HEK293 (cell line): ENCODE data around the gene LLGL2.

ENCODE experiments used
- CTCF ChIA-PET: fragments of 350-600 bp; formaldehyde crosslinking; extraction: SDS; loops from one replicate; lab custom pipeline; 2021; ENCODE audit warnings: antibody characterized with exemption; lab: Yijun Ruan, JAX
- POLR2A ChIA-PET: fragments of 300-600 bp; formaldehyde crosslinking; extraction: SDS; loops from one replicate; lab custom pipeline; 2020; ENCODE audit warnings: antibody characterized with exemption, inconsistent platforms; lab: Yijun Ruan, JAX
- H3K27ac ChIP-seq: fragments of 200-500 bp; sonication (Bioruptor generic); 2 replicates; pipeline ENCODE4 v1.5.1; 2014; ENCODE audit warnings: low read depth, low read length, control low read depth, inconsistent platforms; ENCODE audit errors: extremely low read depth
- H3K36me3 ChIP-seq, 2 experiments: fragments of 200-500 bp in 1 of 2; sonication (Bioruptor generic) in 1 of 2; 1 replicate in 1 of 2; 2 replicates in 1 of 2; pipeline ENCODE4 v1.5.1; 2014 to 2017; ENCODE audit warnings: inconsistent platforms in 2 of 2, low read length in 2 of 2; ENCODE audit not compliant: control insufficient read depth in 2 of 2, insufficient read depth in 1 of 2
- H3K4me1 ChIP-seq: fragments of 200-500 bp; sonication (Bioruptor generic); 2 replicates; pipeline ENCODE4 v1.5.1; 2014; ENCODE audit warnings: mild to moderate bottlenecking, low read length, inconsistent platforms; ENCODE audit not compliant: control insufficient read depth, insufficient read depth
- H3K4me3 ChIP-seq: 2 replicates; pipeline ENCODE4 v1.5.1; 2011; ENCODE audit warnings: low read depth, mild to moderate bottlenecking, control low read depth, low read length, moderate library complexity
- H3K9me3 ChIP-seq: fragments of 200-500 bp; sonication (Bioruptor generic); 2 replicates; pipeline ENCODE4 v1.5.1; 2014; ENCODE audit warnings: low read depth, low read length, inconsistent platforms; ENCODE audit not compliant: control insufficient read depth, insufficient read depth
- GLI2 ChIP-seq: fragments of 450-650 bp; formaldehyde crosslinking; IDR thresholded peaks from 2 replicates; pipeline ENCODE4; 2017; ENCODE audit warnings: missing biosample characterization, missing genetic modification characterization, low read depth, borderline replicate concordance
- HOXA7 ChIP-seq: sonication (generic); formaldehyde crosslinking; IDR thresholded peaks from 2 replicates; pipeline ENCODE4 v1.8.1; 2022; ENCODE audit warnings: missing genetic modification reagents, borderline replicate concordance
- KLF1 ChIP-seq: fragments of 450-650 bp; formaldehyde crosslinking; IDR thresholded peaks from 2 replicates; pipeline ENCODE4 v1.5.1; 2016; ENCODE audit warnings: missing biosample characterization, missing genetic modification characterization
- KLF10 ChIP-seq: fragments of 450-650 bp; IDR thresholded peaks from 2 replicates; pipeline ENCODE4 v1.5.1; 2018; ENCODE audit warnings: missing biosample characterization, mild to moderate bottlenecking, missing genetic modification characterization
- KLF7 ChIP-seq: fragments of 450-650 bp; formaldehyde crosslinking; IDR thresholded peaks from 2 replicates; pipeline ENCODE4 v1.5.1; 2016; ENCODE audit warnings: missing biosample characterization, missing genetic modification characterization, borderline replicate concordance
- KLF9 ChIP-seq: fragments of 450-650 bp; formaldehyde crosslinking; IDR thresholded peaks from 2 replicates; pipeline ENCODE4 v1.5.1; 2016; ENCODE audit warnings: missing biosample characterization, missing genetic modification characterization, low read depth
- MYNN ChIP-seq: fragments of 450-650 bp; formaldehyde crosslinking; IDR thresholded peaks from 2 replicates; pipeline ENCODE4 v1.5.1; 2016; ENCODE audit warnings: missing biosample characterization, missing genetic modification characterization, borderline replicate concordance
- ZBTB10 ChIP-seq: fragments of 450-650 bp; formaldehyde crosslinking; IDR thresholded peaks from 2 replicates; pipeline ENCODE4 v1.5.1; 2016; ENCODE audit warnings: missing biosample characterization, missing genetic modification characterization
- ZNF114 ChIP-seq: fragments of 450-650 bp; formaldehyde crosslinking; IDR thresholded peaks from 2 replicates; pipeline ENCODE4 v1.5.0; 2017; ENCODE audit warnings: missing biosample characterization, missing genetic modification characterization
- ZNF311 ChIP-seq: fragments of 450-650 bp; formaldehyde crosslinking; IDR thresholded peaks from 2 replicates; pipeline ENCODE4 v1.5.1; 2017; ENCODE audit warnings: missing biosample characterization, missing genetic modification characterization, borderline replicate concordance
- ZNF398 ChIP-seq: fragments of 450-650 bp; formaldehyde crosslinking; IDR thresholded peaks from 2 replicates; pipeline ENCODE4 v1.5.1; 2017; ENCODE audit warnings: missing biosample characterization, missing genetic modification characterization
- ZNF449 ChIP-seq: fragments of 450-650 bp; formaldehyde crosslinking; IDR thresholded peaks from 2 replicates; pipeline ENCODE4 v1.5.1; 2017; ENCODE audit warnings: missing biosample characterization, mild to moderate bottlenecking, missing genetic modification characterization, moderate library complexity
- ZNF544 ChIP-seq: fragments of 450-650 bp; formaldehyde crosslinking; IDR thresholded peaks from 2 replicates; pipeline ENCODE4 v1.5.0; 2017; ENCODE audit warnings: missing biosample characterization, missing genetic modification characterization
- ZNF621 ChIP-seq: fragments of 450-650 bp; formaldehyde crosslinking; IDR thresholded peaks from 2 replicates; pipeline ENCODE4 v1.5.1; 2017; ENCODE audit warnings: missing biosample characterization, missing genetic modification characterization
- ZNF623 ChIP-seq: fragments of 450-650 bp; formaldehyde crosslinking; IDR thresholded peaks from 2 replicates; pipeline ENCODE4 v1.5.1; 2016; ENCODE audit warnings: missing biosample characterization, missing genetic modification characterization
- ZNF626 ChIP-seq: fragments of 450-650 bp; sonication (Bioruptor Pico); formaldehyde crosslinking; IDR thresholded peaks from 2 replicates; pipeline ENCODE4 v1.5.1; 2018; ENCODE audit warnings: missing biosample characterization, missing genetic modification characterization, inconsistent platforms
- ZNF692 ChIP-seq: fragments of 450-650 bp; formaldehyde crosslinking; IDR thresholded peaks from 2 replicates; pipeline ENCODE4 v1.5.1; 2016; ENCODE audit warnings: missing biosample characterization, missing genetic modification characterization
- ZNF830 ChIP-seq: fragments of 450-650 bp; IDR thresholded peaks from 2 replicates; pipeline ENCODE4 v1.5.0; 2018; ENCODE audit warnings: missing biosample characterization, missing genetic modification characterization, low read depth, mild to moderate bottlenecking, moderate library complexity
- ZNF843 ChIP-seq: fragments of 450-650 bp; formaldehyde crosslinking; IDR thresholded peaks from 2 replicates; pipeline ENCODE4 v1.5.1; 2016; ENCODE audit warnings: missing biosample characterization, missing genetic modification characterization

The LLGL2 gene

GRCh38 chr17:75492555-75493168 lies 32.8 kb upstream of the LLGL2 start:
- H3K36me3 ChIP-seq, result peaks cover 0 to 77% of the 10 kb centered on the region in 2 experiments; a peak in 2 of 3 replicates
- POLR2A ChIA-PET, result no interaction called here
- no peak overlapping the region for H3K27ac ChIP-seq
- H3K9me3 ChIP-seq, result no peaks in the 10 kb centered on the region
- H3K4me3 ChIP-seq, result no peak overlapping the region
- TF ChIP-seq MYNN (no peak), GLI2 (tag by site-specific recombination) (no peak), ZNF449 (no peak), KLF9 (tag by site-specific recombination) (no peak), KLF7 (no peak), ZNF626 (tag by site-specific recombination) (no peak), ZNF692 (no peak), ZNF843 (tag by site-specific recombination) (no peak), ZNF114 (tag by site-specific recombination) (no peak), ZNF398 (tag by site-specific recombination) (no peak), ZNF311 (tag by site-specific recombination) (no peak), ZNF623 (tag by site-specific recombination) (no peak), ZNF621 (tag by site-specific recombination) (no peak), ZBTB10 (tag by site-specific recombination) (no peak), HOXA7 (CRISPR knock-in tag) (no peak), KLF1 (tag by site-specific recombination) (no peak), ZNF544 (tag by site-specific recombination) (no peak), ZNF830 (tag by site-specific recombination) (no peak), KLF10 (tag by site-specific recombination) (no peak)
- CTCF ChIA-PET, result no interaction called here
- no peaks in the 10 kb centered on the region for H3K4me1 ChIP-seq
